ENCODE data around the gene LRWD1. TPM values are rescaled to one million over a fixed set of nuclear protein-coding genes. Genes with fewer than 3 reads are reported as not detected.
"Not testable (repeated sequence)": the region's sequence is repeated elsewhere in the genome, so short reads cannot be mapped to it uniquely, and the experiment has no call there.

LRWD1 gene
- total RNA-seq, 3 donors from 2014 or later: 12.7 to 17.6 (median 13.3) TPM

DNA sequence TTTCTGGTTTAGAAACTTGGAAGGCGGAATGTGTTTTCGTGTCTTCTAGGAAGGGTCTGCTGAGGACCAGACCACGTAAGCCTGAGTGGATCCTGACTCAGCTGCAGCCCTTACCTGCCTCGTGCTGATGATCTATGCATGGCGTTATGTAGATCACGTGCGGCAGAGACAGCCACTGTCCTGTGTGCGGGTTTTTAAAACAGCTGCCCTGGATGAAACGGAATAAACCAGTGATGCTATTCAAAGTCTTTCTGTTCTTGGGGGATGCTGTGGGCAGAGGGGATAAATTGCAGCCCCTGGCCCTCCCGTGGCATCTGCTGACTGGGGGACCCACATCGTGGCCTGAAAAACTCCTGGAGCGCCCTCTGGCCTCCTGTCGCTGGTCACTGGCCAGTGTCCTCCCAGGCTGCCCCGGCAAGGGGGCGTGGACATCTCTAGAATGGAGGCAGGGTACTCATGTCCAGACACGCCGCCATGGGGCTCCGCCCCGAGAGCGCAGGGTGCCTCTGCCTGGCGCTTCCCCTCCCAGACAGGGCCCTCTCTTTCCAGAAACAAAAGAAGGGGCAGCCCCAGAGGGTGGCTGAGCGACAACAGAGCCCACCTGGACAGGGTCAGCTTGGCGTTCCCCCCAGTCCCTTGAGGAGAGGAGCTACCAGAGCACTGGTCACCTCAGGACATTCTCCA is 13.3 kb upstream of the LRWD1 start:
- H3K36me3 ChIP-seq (ENCODE audit: low read depth): no peaks in the 10 kb centered on the region
- ATAC-seq (no peak), DNase-seq (no peak)
- TF ChIP-seq, protein P1, sequence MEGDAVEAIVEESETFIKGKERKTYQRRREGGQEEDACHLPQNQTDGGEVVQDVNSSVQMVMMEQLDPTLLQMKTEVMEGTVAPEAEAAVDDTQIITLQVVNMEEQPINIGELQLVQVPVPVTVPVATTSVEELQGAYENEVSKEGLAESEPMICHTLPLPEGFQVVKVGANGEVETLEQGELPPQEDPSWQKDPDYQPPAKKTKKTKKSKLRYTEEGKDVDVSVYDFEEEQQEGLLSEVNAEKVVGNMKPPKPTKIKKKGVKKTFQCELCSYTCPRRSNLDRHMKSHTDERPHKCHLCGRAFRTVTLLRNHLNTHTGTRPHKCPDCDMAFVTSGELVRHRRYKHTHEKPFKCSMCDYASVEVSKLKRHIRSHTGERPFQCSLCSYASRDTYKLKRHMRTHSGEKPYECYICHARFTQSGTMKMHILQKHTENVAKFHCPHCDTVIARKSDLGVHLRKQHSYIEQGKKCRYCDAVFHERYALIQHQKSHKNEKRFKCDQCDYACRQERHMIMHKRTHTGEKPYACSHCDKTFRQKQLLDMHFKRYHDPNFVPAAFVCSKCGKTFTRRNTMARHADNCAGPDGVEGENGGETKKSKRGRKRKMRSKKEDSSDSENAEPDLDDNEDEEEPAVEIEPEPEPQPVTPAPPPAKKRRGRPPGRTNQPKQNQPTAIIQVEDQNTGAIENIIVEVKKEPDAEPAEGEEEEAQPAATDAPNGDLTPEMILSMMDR (IDR thresholded peaks at IDR 0.05): no peak
- intact Hi-C loops (cut with DNase I, micrococcal nuclease): no loop called here
- H3K4me3 ChIP-seq: no peak overlapping the region
- no peaks in the 10 kb centered on the region for H3K9me3 ChIP-seq
- no peaks in the 10 kb centered on the region for H3K4me1 ChIP-seq (ENCODE audit: low read depth)

DNA sequence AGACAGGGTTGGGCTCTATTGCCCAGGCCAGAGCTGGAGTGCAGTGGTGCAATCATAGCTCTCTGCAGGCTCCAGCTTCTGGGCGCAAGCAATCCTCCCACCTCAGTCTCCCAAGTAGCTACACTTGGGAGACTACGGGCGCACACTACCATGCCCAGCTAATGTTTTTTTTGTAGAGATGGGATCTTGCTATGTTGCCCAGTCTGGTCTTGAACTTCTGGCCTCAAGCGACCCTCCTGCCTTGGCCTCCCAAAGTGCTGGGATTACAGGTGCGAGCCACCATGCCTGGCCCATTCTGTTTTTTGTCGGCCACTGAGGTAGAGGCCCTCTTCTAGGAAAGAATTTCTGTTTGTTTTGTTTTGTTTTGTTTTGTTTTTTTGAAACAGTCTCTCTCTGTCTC is 12.3 kb upstream of the LRWD1 start:
- TF ChIP-seq, protein P1 (IDR thresholded peaks at IDR 0.05): no peak
- H3K4me1 ChIP-seq (ENCODE audit: low read depth): no peaks in the 10 kb centered on the region
- H3K9me3 ChIP-seq: no peaks in the 10 kb centered on the region
- no peak overlapping the region for H3K4me3 ChIP-seq
- peaks cover 4% of the 10 kb centered on the region for H3K36me3 ChIP-seq (ENCODE audit: low read depth)
- intact Hi-C loops (cut with DNase I, micrococcal nuclease): no loop called here
- DNase-seq (no peak), ATAC-seq (no peak)

DNA sequence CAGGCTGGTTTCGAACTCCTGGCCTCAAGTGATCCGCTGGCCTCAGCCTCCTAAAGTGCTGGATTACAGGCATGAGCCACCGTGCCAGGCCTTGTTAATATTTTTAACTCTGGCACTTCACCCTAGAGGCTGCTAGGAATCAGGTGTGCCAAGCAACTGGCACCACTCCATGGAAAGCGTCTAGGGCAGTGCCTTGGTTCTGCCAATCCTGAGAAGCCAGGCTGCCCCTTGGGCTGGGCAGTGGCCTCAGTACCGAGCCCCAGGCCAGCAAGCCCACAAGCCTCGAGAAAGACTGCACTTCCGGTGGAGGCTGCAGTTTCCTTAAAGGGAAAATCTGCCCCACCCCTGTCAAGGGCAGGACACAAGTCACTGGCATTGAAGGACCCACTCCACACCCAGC is 11.5 kb upstream of the LRWD1 start:
- no peaks in the 10 kb centered on the region for H3K4me1 ChIP-seq (ENCODE audit: low read depth)
- no peak for ATAC-seq
- DNase-seq: no peak
- intact Hi-C loops (cut with DNase I, micrococcal nuclease): no loop called here
- H3K4me3 ChIP-seq: no peak overlapping the region
- H3K9me3 ChIP-seq: no peaks in the 10 kb centered on the region
- H3K36me3 ChIP-seq (ENCODE audit: low read depth): peaks cover 4% of the 10 kb centered on the region
- TF ChIP-seq, protein P1 (IDR thresholded peaks at IDR 0.05): no peak

DNA sequence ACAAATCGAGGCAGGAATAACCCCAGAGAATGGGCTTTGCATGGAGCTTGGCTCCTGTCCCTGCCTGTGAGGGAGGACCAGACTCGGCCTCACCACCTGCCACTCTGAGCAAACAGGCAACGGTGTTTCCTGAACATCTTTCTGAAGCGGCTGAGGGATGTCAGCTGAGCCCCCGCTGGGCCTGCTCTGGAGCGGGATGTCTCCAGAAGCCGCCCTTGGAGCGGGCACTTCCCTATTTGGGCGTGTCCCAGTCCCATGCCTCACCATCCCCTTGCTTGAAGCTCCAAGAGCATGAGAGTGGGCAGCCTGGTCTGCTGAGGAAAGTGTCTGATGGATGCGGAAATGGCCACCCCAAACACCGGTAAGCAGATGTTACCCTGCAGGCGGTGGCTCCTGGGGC is 10.3 kb upstream of the LRWD1 start:
- intact Hi-C loops (cut with DNase I, micrococcal nuclease): no loop called here
- DNase-seq (no peak), ATAC-seq (peak; percentile 7)
- TF ChIP-seq, protein P1 (IDR thresholded peaks at IDR 0.05): no peak
- Histone ChIP-seq H3K9me3 (no peaks in the 10 kb centered on the region), H3K36me3 (ENCODE audit: low read depth) (peaks cover 4% of the 10 kb centered on the region), H3K4me1 (ENCODE audit: low read depth) (no peaks in the 10 kb centered on the region), H3K4me3 (no peak overlapping the region)

DNA sequence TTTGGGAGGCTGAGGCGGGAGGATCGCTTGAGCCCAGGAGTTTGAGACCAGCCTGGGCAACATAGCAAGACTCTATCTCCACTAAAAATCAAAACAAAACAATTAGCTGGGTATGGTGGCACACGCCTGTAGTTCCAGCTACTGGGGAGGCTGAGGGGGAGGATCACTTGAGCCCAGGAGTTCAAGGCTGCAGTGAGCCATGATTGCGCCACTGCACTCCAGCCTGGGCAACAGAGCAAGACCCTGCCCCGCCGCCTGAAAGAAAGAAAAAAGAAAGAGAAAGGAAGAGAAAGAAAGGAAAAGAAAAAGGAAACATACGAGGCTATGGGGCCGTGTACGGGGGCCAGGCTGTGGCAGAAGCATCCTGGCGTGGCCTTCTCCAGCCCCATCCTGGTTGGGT is 9.9 kb upstream of the LRWD1 start:
- H3K9me3 ChIP-seq; H3K36me3 ChIP-seq (ENCODE audit: low read depth); ATAC-seq; DNase-seq; H3K4me3 ChIP-seq; intact Hi-C loops (cut with DNase I, micrococcal nuclease); H3K4me1 ChIP-seq (ENCODE audit: low read depth): not testable (repeated sequence)

DNA sequence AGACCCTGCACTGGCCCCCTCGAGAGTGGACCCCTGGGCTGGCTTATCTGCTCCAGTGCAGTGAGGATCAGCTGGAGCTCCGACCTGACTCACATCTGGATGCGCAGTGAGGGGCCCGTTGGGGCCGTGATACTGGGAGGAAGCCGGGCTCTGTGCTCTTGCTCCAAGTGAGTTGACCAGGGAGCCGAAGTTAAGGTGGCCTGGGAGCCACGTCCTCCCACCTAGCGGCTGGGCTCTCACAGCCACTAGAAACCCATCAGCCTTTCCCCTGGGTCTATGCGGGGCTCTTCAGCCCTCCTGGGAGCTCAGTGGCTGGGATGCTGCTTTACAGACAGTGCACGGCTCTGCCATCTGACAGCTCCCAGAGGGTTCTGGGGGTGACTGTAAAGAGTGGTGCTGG is 9.2 kb upstream of the LRWD1 start:
- TF ChIP-seq, protein P1 (IDR thresholded peaks at IDR 0.05): no peak
- H3K4me3 ChIP-seq: no peak overlapping the region
- H3K9me3 ChIP-seq: no peaks in the 10 kb centered on the region
- DNase-seq: no peak
- H3K36me3 ChIP-seq (ENCODE audit: low read depth): peaks cover 4% of the 10 kb centered on the region
- H3K4me1 ChIP-seq (ENCODE audit: low read depth): no peaks in the 10 kb centered on the region
- intact Hi-C loops (cut with DNase I, micrococcal nuclease): no loop called here
- ATAC-seq: peak; percentile 7
